ENCODE data around the gene CC2D2A. TPM values are rescaled to one million over a fixed set of nuclear protein-coding genes. Genes with fewer than 3 reads are reported as not detected.

CC2D2A gene
- total RNA-seq, 1 donor from 2014 or later = 14.3 TPM

- no peak for DNase-seq (ENCODE audit: low spot score)
These were observed 167.1 kb downstream of the CC2D2A start for GRCh38 chr4:15636818-15637217.

- DNase-seq (ENCODE audit: low spot score) = no peak
These were observed 168.7 kb downstream of the CC2D2A start for GRCh38 chr4:15638418-15638817.

- DNase-seq (ENCODE audit: low spot score) = no peak
These were observed 178.9 kb downstream of the CC2D2A start for GRCh38 chr4:15648600-15648999.

- no peak for DNase-seq (ENCODE audit: low spot score)
These were observed 180.3 kb downstream of the CC2D2A start for GRCh38 chr4:15649914-15650545.

Other genes with a start within 250 kb of the CC2D2A start
- gene C1QTNF7, start 41.8 kb upstream of the CC2D2A start, total RNA-seq = 1.8 TPM
- gene FBXL5, start 185.5 kb downstream of the CC2D2A start, total RNA-seq = 124 TPM
- 32.9 TPM for gene FAM200B, start 211.9 kb downstream of the CC2D2A start, total RNA-seq
- 21.8 TPM for gene BST1, start 233.2 kb downstream of the CC2D2A start, total RNA-seq